ENCODE results near the gene OR7A10.
A peak's percentile ranks its signal among the peaks of the same experiment; 100 is the strongest.

The OR7A10 gene

GRCh38 chr19:14848822-14849221 lies at the start of gene OR7A10:
OR7A10 (minus strand) TSS chr19:14848922; CDS start chr19:14841877, 7,045 bp downstream.
- no peak for DNase-seq

GRCh38 chr19:14890643-14891379 lies 42.1 kb upstream of the OR7A10 start:
- DNase-seq, result no peak

GRCh38 chr19:14889994-14890642 lies 41.4 kb upstream of the OR7A10 start:
- no peak for DNase-seq

- DNase-seq, result no peak
These were observed 37.3 kb upstream of the OR7A10 start, which contains the start of gene OR7A17 for GRCh38 chr19:14886032-14886431. OR7A17 (minus strand) TSS chr19:14886132; CDS start chr19:14881355, 4,777 bp downstream.

- no peak for DNase-seq
These were observed 23.0 kb upstream of the OR7A10 start for GRCh38 chr19:14871619-14872230.

- DNase-seq, result no peak
These were observed 19.8 kb upstream of the OR7A10 start for GRCh38 chr19:14868497-14868896.

- DNase-seq, result no peak
These were observed 5.1 kb downstream of the OR7A10 start for GRCh38 chr19:14843578-14843977.

- DNase-seq, result no peak
These were observed 5.6 kb downstream of the OR7A10 start for GRCh38 chr19:14843169-14843568.

- DNase-seq, result no peak
These were observed 8.5 kb downstream of the OR7A10 start for GRCh38 chr19:14840206-14840605.

GRCh38 chr19:14837391-14837790 lies 11.3 kb downstream of the OR7A10 start:
- DNase-seq, result no peak

- peak; percentile 20 for DNase-seq
These were observed 13.7 kb downstream of the OR7A10 start, which contains the start of the genes OR7A5 and OR7C1 for GRCh38 chr19:14835011-14835410. OR7A5 (minus strand) TSS chr19:14835185; CDS start chr19:14828241, 6,944 bp downstream. OR7C1 (minus strand) TSS chr19:14835185; CDS start chr19:14800136, 35,049 bp downstream.

- DNase-seq, result no peak
These were observed 18.0 kb downstream of the OR7A10 start for GRCh38 chr19:14830702-14831101.

- no peak for DNase-seq
These were observed 22.7 kb downstream of the OR7A10 start for GRCh38 chr19:14826006-14826405.

- no peak for DNase-seq
These were observed 26.8 kb downstream of the OR7A10 start for GRCh38 chr19:14821937-14822336.

GRCh38 chr19:14818588-14818987 lies 30.1 kb downstream of the OR7A10 start:
- DNase-seq, result no peak

- DNase-seq, result no peak
These were observed 31.7 kb downstream of the OR7A10 start for GRCh38 chr19:14817052-14817451.

GRCh38 chr19:14814982-14815652 lies 33.6 kb downstream of the OR7A10 start:
- DNase-seq, result no peak

GRCh38 chr19:14809272-14810057 lies 39.3 kb downstream of the OR7A10 start:
- no peak for DNase-seq

GRCh38 chr19:14804765-14805164 lies 44.0 kb downstream of the OR7A10 start:
- no peak for DNase-seq

- no peak for DNase-seq
These were observed 50.0 kb downstream of the OR7A10 start for GRCh38 chr19:14798760-14799159.

- no peak for DNase-seq
These were observed 52.7 kb downstream of the OR7A10 start for GRCh38 chr19:14796021-14796420.

- no peak for DNase-seq
These were observed 53.5 kb downstream of the OR7A10 start for GRCh38 chr19:14795078-14795721.

Data from right hindlimb (tissue), 1 donor.